Right lobe of liver (tissue), 4 donors: ENCODE results near the gene ST8SIA5.

Experiments used
- POLR2A ChIP-seq: fragments of 450-650 bp; IDR thresholded peaks from one replicate; pipeline ENCODE4 v1.6.1; 2017; ENCODE audit warnings: antibody characterized with exemption, mild to moderate bottlenecking
- TF ChIP-seq, protein P1 (sequence below), 4 donors: fragments of 200-600 bp in 3 of 4; fragments of 450-650 bp in 1 of 4; IDR thresholded peaks; one replicate each; pipeline versions ENCODE4 v1.5.1 to v1.8.0; 2016 to 2022; ENCODE audit warnings: antibody characterized with exemption in 4 of 4, mild to moderate bottlenecking in 2 of 4
- donor health status: DM: no; HTN: no; CAD: no.
- donor health status: DM: no; HTN: no; CAD: no.
- donor health status: DM: no; HTN: yes; CAD: no.

DNA sequence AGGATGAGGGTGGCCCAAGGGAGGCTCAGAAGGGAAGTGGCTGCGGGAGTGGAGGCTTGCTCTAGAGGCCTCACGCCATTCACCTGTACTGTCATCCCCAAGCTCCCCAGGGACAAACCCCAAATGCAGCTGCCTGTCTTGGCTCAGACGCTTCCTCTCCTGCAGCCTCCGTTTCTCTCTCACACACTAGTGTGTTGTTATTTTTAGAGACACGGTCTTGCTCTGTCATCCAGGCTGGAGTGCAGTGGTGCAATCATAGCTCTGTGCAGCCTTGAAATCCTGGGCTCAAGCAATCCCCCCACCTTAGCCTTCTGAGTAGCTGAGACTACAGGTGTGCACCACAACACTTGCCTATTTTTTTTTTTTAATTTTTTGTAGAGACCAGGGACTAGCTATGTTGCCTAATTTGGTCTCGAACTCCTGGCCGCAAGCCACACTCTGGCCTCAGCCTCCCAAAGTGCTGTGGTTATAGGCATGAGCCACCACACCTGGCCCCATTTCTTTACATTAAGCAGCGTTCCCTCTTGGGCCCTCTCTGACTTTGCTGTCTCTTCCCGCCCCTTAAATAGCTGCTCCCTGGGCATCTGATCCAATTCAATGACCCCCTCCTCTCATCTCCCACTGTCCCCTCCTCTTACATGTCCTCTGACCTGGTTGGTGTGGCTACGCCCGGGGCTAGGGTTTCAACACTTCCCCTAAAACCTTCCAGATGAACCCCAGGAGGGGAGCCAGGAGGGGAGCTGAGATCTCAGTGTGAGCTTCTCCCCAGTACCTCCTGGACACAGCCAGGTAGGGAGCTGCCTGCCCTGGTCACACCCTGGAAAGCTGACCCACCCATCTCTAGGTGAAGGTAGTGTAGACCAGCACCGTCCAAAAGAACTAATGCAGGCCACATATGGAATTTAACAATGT lies 75.8 kb downstream of the ST8SIA5 start:
- TF ChIP-seq POLR2A: no peak
- TF ChIP-seq, protein P1, sequence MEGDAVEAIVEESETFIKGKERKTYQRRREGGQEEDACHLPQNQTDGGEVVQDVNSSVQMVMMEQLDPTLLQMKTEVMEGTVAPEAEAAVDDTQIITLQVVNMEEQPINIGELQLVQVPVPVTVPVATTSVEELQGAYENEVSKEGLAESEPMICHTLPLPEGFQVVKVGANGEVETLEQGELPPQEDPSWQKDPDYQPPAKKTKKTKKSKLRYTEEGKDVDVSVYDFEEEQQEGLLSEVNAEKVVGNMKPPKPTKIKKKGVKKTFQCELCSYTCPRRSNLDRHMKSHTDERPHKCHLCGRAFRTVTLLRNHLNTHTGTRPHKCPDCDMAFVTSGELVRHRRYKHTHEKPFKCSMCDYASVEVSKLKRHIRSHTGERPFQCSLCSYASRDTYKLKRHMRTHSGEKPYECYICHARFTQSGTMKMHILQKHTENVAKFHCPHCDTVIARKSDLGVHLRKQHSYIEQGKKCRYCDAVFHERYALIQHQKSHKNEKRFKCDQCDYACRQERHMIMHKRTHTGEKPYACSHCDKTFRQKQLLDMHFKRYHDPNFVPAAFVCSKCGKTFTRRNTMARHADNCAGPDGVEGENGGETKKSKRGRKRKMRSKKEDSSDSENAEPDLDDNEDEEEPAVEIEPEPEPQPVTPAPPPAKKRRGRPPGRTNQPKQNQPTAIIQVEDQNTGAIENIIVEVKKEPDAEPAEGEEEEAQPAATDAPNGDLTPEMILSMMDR (IDR thresholded peaks at IDR 0.05): no peak
